ENCODE measurements around the gene KL.

KL gene

GRCh38 chr13:33081666-33082065 is 65.4 kb downstream of the KL start:
- no peak for DNase-seq (ENCODE audit: low read depth)

- no peak for DNase-seq (ENCODE audit: low read depth)
These were observed 66.8 kb downstream of the KL start for GRCh38 chr13:33083054-33083453.

- DNase-seq (ENCODE audit: low read depth) = no peak
These were observed 70.9 kb downstream of the KL start for GRCh38 chr13:33087091-33087490.

GRCh38 chr13:33087790-33088189 is 71.6 kb downstream of the KL start:
- no peak for DNase-seq (ENCODE audit: low read depth)

GRCh38 chr13:33089311-33089710 is 73.1 kb downstream of the KL start:
- DNase-seq (ENCODE audit: low read depth) = no peak

- no peak for DNase-seq (ENCODE audit: low read depth)
These were observed 74.7 kb downstream of the KL start for GRCh38 chr13:33090755-33091414.

- DNase-seq (ENCODE audit: low read depth) = no peak
These were observed 75.2 kb downstream of the KL start for GRCh38 chr13:33091415-33091774.

- DNase-seq (ENCODE audit: low read depth) = no peak
These were observed 76.1 kb downstream of the KL start for GRCh38 chr13:33092073-33092987.

GRCh38 chr13:33096886-33097605 is 80.8 kb downstream of the KL start:
- DNase-seq (ENCODE audit: low read depth) = no peak

- no peak for DNase-seq (ENCODE audit: low read depth)
These were observed 83.6 kb downstream of the KL start for GRCh38 chr13:33099860-33100259.

GRCh38 chr13:33100886-33101285 is 84.7 kb downstream of the KL start:
- DNase-seq (ENCODE audit: low read depth) = no peak

GRCh38 chr13:33101835-33102234 is 85.6 kb downstream of the KL start:
- no peak for DNase-seq (ENCODE audit: low read depth)

- DNase-seq (ENCODE audit: low read depth) = no peak
These were observed 87.2 kb downstream of the KL start for GRCh38 chr13:33103457-33103856.

- no peak for DNase-seq (ENCODE audit: low read depth)
These were observed 89.3 kb downstream of the KL start for GRCh38 chr13:33105387-33106005.

- no peak for DNase-seq (ENCODE audit: low read depth)
These were observed 90.6 kb downstream of the KL start for GRCh38 chr13:33106656-33107360.

- DNase-seq (ENCODE audit: low read depth) = no peak
These were observed 91.1 kb downstream of the KL start for GRCh38 chr13:33107361-33107760.

GRCh38 chr13:33108620-33109019 is 92.4 kb downstream of the KL start:
- no peak for DNase-seq (ENCODE audit: low read depth)

- no peak for DNase-seq (ENCODE audit: low read depth)
These were observed 93.1 kb downstream of the KL start for GRCh38 chr13:33109271-33109697.

- no peak for DNase-seq (ENCODE audit: low read depth)
These were observed 93.6 kb downstream of the KL start for GRCh38 chr13:33109801-33110200.

GRCh38 chr13:33110386-33110712 is 94.1 kb downstream of the KL start:
- DNase-seq (ENCODE audit: low read depth) = no peak

- no peak for DNase-seq (ENCODE audit: low read depth)
These were observed 94.6 kb downstream of the KL start for GRCh38 chr13:33110713-33111413.

Data from activated T-helper 9 cell treated with anti-CD3 and anti-CD28 coated beads, Interleukin-2, amount 50 U/mL, for 16 hours (primary cell).